ENCODE data around the gene GPD1. TPM values are rescaled to one million over a fixed set of nuclear protein-coding genes. Genes with fewer than 3 reads are reported as not detected.

The GPD1 gene
- total RNA-seq, 1 donor from 2014 or later = 0.81 TPM

DNA sequence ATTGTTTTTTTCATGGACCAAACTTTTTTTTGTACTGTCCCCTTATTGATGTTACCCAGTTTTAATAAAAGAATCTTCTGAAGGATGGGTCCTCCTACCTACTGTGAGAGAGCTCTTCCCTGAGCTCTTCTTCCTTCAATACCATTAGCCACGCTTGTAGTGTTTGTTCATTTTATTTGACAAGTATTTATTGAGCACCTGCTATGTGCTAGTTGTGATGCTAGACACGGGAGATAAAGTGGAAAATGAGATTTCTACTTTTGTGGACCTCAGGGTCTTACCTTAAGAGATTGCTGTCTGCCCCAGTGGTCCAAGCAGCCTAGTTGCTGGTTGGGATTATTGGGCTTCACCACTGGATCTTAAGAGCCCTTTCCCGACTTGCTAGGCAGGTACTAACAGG is 3.2 kb upstream of the GPD1 start:
- TF ChIP-seq, protein P1, sequence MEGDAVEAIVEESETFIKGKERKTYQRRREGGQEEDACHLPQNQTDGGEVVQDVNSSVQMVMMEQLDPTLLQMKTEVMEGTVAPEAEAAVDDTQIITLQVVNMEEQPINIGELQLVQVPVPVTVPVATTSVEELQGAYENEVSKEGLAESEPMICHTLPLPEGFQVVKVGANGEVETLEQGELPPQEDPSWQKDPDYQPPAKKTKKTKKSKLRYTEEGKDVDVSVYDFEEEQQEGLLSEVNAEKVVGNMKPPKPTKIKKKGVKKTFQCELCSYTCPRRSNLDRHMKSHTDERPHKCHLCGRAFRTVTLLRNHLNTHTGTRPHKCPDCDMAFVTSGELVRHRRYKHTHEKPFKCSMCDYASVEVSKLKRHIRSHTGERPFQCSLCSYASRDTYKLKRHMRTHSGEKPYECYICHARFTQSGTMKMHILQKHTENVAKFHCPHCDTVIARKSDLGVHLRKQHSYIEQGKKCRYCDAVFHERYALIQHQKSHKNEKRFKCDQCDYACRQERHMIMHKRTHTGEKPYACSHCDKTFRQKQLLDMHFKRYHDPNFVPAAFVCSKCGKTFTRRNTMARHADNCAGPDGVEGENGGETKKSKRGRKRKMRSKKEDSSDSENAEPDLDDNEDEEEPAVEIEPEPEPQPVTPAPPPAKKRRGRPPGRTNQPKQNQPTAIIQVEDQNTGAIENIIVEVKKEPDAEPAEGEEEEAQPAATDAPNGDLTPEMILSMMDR (IDR thresholded peaks at IDR 0.05; ENCODE audit: partially characterized antibody, unreplicated experiment) = no peak

DNA sequence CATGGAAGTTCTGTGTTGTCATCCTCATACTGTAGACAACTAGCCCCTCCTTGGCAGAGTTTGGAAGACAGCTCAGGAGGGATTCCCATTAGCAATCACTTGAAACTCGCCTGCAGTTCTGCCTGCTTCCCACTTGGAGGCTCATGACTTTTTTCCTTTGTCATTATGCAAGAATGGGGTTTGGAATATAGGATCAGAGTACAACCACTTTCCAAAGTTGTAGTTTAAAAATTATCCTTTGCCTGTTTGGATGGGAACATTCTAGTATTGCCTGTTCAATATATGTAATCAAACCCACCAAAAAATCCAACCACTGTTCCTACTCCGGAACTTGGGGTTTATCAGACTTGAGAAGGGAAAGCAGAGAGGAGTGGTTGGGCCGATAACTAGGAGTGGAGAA is 2.1 kb upstream of the GPD1 start:
- H3K36me3 Mint-ChIP-seq (ENCODE audit: unreplicated experiment) = peaks cover 6% of the 10 kb centered on the region
- H3K4me1 Mint-ChIP-seq (ENCODE audit: low read depth, unreplicated experiment) = peaks cover 5% of the 10 kb centered on the region
- H3K9me3 Mint-ChIP-seq (ENCODE audit: unreplicated experiment) = peaks cover 4% of the 10 kb centered on the region
- no peak for DNase-seq
- H3K4me3 Mint-ChIP-seq (ENCODE audit: unreplicated experiment) = no peak overlapping the region
- TF ChIP-seq, protein P1 (IDR thresholded peaks at IDR 0.05; ENCODE audit: partially characterized antibody, unreplicated experiment) = peak; percentile 56
- no peak overlapping the region for H3K27ac Mint-ChIP-seq (ENCODE audit: unreplicated experiment)
- H3K27me3 Mint-ChIP-seq (ENCODE audit: unreplicated experiment) = peaks cover 4% of the 10 kb centered on the region

More for the DNA sequence above, 3.2 kb upstream of the GPD1 start:
- Mint-ChIP-seq H3K27ac (ENCODE audit: unreplicated experiment) (no peak overlapping the region), H3K4me3 (ENCODE audit: unreplicated experiment) (no peak overlapping the region), H3K27me3 (ENCODE audit: unreplicated experiment) (no peaks in the 10 kb centered on the region), H3K36me3 (ENCODE audit: unreplicated experiment) (peaks cover 6% of the 10 kb centered on the region), H3K4me1 (ENCODE audit: low read depth, unreplicated experiment) (peaks cover 5% of the 10 kb centered on the region), H3K9me3 (ENCODE audit: unreplicated experiment) (peaks cover 4% of the 10 kb centered on the region)
- DNase-seq = no peak

DNA sequence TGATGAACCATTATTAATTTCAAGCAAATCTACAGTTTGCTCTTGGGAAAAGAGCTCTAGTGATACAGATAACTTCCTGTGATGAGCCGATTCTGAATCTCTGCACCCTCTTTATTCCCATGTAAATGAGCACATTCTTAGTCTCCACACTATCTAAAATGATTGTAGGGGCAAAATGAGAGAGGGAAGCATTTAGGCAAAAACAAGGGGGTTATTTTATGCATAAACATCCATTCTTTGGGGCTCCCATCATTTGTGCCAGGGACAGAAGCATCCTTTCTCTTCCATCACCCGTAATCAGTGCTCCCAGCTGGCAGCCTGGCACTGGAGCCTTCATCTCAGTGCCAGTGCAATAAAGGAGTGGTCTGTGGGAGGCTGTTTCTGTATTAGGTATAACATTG is 1.7 kb upstream of the GPD1 start:
- Mint-ChIP-seq H3K36me3 (ENCODE audit: unreplicated experiment) (peaks cover 6% of the 10 kb centered on the region), H3K4me3 (ENCODE audit: unreplicated experiment) (no peak overlapping the region), H3K27ac (ENCODE audit: unreplicated experiment) (no peak overlapping the region), H3K27me3 (ENCODE audit: unreplicated experiment) (peaks cover 4% of the 10 kb centered on the region), H3K4me1 (ENCODE audit: low read depth, unreplicated experiment) (peaks cover 5% of the 10 kb centered on the region), H3K9me3 (ENCODE audit: unreplicated experiment) (peaks cover 4% of the 10 kb centered on the region)
- TF ChIP-seq, protein P1 (IDR thresholded peaks at IDR 0.05; ENCODE audit: partially characterized antibody, unreplicated experiment) = no peak
- no peak for DNase-seq

DNA sequence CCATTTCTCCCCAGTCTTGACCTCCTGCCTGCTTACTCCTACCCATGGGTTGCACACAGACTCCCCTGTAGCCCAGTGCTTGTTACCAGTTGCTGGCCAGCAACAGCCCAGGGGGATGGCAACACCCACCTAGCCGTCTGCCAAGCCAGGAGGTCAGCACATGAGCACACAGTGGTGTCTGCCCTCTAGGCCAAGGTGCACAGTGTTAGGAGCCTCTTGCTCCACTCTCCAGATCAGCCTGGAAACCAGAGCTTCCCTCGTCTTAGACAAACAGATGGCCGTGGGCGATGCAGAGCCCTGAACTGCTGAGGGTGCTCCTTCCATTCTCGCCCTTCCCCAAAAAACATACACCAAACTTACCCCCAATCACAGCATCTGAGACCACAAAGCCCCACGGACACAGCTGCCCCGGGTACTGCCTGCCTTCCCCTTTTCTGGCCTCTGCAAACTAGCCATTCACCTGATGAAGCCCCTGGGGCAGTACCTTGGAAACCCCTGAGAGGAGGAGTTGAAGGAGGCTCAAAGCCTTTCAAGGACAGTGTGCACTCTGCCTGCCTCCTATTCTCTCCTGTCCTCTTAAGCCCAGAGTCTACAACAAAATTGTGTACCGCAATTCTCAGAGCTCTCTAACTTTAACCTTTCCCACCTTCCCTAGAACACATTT is 1.0 kb upstream of the GPD1 start:
- H3K9me3 Mint-ChIP-seq (ENCODE audit: unreplicated experiment) = peaks cover 4% of the 10 kb centered on the region
- TF ChIP-seq, protein P1 (IDR thresholded peaks at IDR 0.05; ENCODE audit: partially characterized antibody, unreplicated experiment) = no peak
- H3K4me3 Mint-ChIP-seq (ENCODE audit: unreplicated experiment) = peak overlapping the region; percentile 18
- H3K27me3 Mint-ChIP-seq (ENCODE audit: unreplicated experiment) = peaks cover 4% of the 10 kb centered on the region
- DNase-seq = no peak
- H3K4me1 Mint-ChIP-seq (ENCODE audit: low read depth, unreplicated experiment) = peaks cover 5% of the 10 kb centered on the region
- H3K27ac Mint-ChIP-seq (ENCODE audit: unreplicated experiment) = no peak overlapping the region
- H3K36me3 Mint-ChIP-seq (ENCODE audit: unreplicated experiment) = peaks cover 6% of the 10 kb centered on the region

DNA sequence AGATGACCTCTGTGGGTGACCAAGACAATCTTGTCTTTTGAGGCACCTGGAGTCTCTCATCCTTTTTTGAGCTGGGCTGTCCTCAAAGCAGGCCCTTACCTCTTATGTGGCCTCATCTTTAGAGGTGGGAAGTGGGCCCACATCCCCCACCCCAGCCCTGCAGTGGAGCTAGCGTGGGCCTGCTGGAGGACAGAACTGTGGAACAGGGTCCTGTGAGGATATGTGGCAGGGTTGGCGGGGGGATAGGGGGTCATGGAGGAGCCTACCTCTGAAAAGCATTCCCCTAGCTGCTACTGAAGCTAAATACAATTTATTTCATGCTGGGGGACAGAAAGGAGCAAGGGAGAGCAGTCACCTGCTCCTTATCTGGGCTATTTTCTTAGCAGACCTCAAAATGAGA is 457 bp upstream of the GPD1 start:
- H3K27ac Mint-ChIP-seq (ENCODE audit: unreplicated experiment) = no peak overlapping the region

More for the DNA sequence above, 457 bp upstream of the GPD1 start:
- H3K4me3 Mint-ChIP-seq (ENCODE audit: unreplicated experiment) = no peak overlapping the region
- H3K9me3 Mint-ChIP-seq (ENCODE audit: unreplicated experiment) = peaks cover 4% of the 10 kb centered on the region
- peaks cover 6% of the 10 kb centered on the region for H3K4me1 Mint-ChIP-seq (ENCODE audit: low read depth, unreplicated experiment)
- H3K36me3 Mint-ChIP-seq (ENCODE audit: unreplicated experiment) = peaks cover 6% of the 10 kb centered on the region
- TF ChIP-seq, protein P1 (IDR thresholded peaks at IDR 0.05; ENCODE audit: partially characterized antibody, unreplicated experiment) = no peak
- H3K27me3 Mint-ChIP-seq (ENCODE audit: unreplicated experiment) = peaks cover 4% of the 10 kb centered on the region
- no peak for DNase-seq

All from glutamatergic neuron (in vitro differentiated cells).